K562 (cell line): ENCODE results near the gene ZP1. TPM values are rescaled to one million over a fixed set of nuclear protein-coding genes. Genes with fewer than 3 reads are reported as not detected.
A peak's percentile ranks its signal among the peaks of the same experiment; 100 is the strongest.

ENCODE experiments used
- CBFB ChIP-seq: sonication (generic); formaldehyde crosslinking; IDR thresholded peaks from 2 replicates; pipeline ENCODE4 v1.4.0; 2020; ENCODE audit warnings: mild to moderate bottlenecking, missing genetic modification reagents
- DMBX1 ChIP-seq: fragments of 250-450 bp; sonication (Bioruptor Pico); IDR thresholded peaks from 2 replicates; pipeline ENCODE4 v1.8.0; 2022; ENCODE audit warnings: inconsistent platforms, mild to moderate bottlenecking, moderate library complexity, borderline replicate concordance
- KDM2B ChIP-seq: fragments of 250-450 bp; sonication (Bioruptor Pico); IDR thresholded peaks from 2 replicates; pipeline ENCODE4 v1.8.0; 2021; ENCODE audit warnings: mild to moderate bottlenecking, moderate library complexity
- MCM3 ChIP-seq: fragments of 450-650 bp; IDR thresholded peaks from 2 replicates; pipeline ENCODE4 v1.6.1; 2016
- MCM7 ChIP-seq, 2 experiments: fragments of 450-650 bp; IDR thresholded peaks; 2 replicates each; pipeline ENCODE4 v1.6.1; 2016 to 2018
- MEIS2 ChIP-seq: fragments of 450-650 bp; IDR thresholded peaks from 2 replicates; pipeline ENCODE4 v1.6.1; 2014; ENCODE audit warnings: mild to moderate bottlenecking; ENCODE audit not compliant: partially characterized antibody
- PHTF2 ChIP-seq: fragments of 250-450 bp; sonication (Bioruptor Pico); IDR thresholded peaks from 2 replicates; pipeline ENCODE4 v1.5.0; 2021; ENCODE audit warnings: mild to moderate bottlenecking
- SLC30A9 ChIP-seq: fragments of 250-450 bp; sonication (Bioruptor Pico); IDR thresholded peaks from 2 replicates; pipeline ENCODE4 v1.8.0; 2022; ENCODE audit warnings: mild to moderate bottlenecking, moderate library complexity
- WHSC1 ChIP-seq: IDR thresholded peaks from one replicate; pipeline ENCODE4 v1.6.1; 2012; ENCODE audit warnings: low read length, control low read depth, inconsistent platforms
- ZBTB17 ChIP-seq: fragments of 450-650 bp; formaldehyde crosslinking; IDR thresholded peaks from 2 replicates; pipeline ENCODE4 v1.4.0; 2020; ENCODE audit warnings: mild to moderate bottlenecking
- polyA plus RNA-seq, 8 experiments: library from polyadenylated mRNA; depleted of rRNA in 4 of 8; stranded (reverse) in 5 of 8; unstranded in 3 of 8; fragments of >200 nt; fragmentation: Nextera tagmentation in 2 of 8; fragmentation: Illumina TruSeq in 1 of 8; extraction: Ambion mirVana in 2 of 8; extraction: Trizol in 1 of 8; gene quantifications; 2 replicates each; pipeline versions ENCODE4 v1.2.1 to v1.2.3, GENCODE V29; 2011 to 2014; ENCODE audit warnings: inconsistent platforms in 1 of 8, missing spikeins in 1 of 8
- total RNA-seq, 7 experiments: library from RNA; depleted of rRNA in 6 of 7; stranded (reverse); fragments of >200 nt in 6 of 7; fragmentation: Illumina TruSeq in 2 of 7; extraction: Trizol in 2 of 7; gene quantifications; 2 replicates each; pipeline versions ENCODE4 v1.2.1 to v1.2.3, GENCODE V29; 2011 to 2021; ENCODE audit warnings: low replicate concordance in 1 of 7
- TF ChIP-seq, protein P1 (sequence below): fragments of 200-800 bp; sonication (Bioruptor generic); IDR thresholded peaks from 2 replicates; pipeline ENCODE4 v1.6.1; 2017; ENCODE audit warnings: missing genetic modification characterization, missing compliant biosample characterization
- TF ChIP-seq, protein P2 (sequence below), 2 experiments: IDR thresholded peaks in 1 of 2; conservative IDR thresholded peaks in 1 of 2; 2 replicates each; pipeline ENCODE4 v1.6.1; 2016; ENCODE audit warnings: low read depth in 2 of 2, mild to moderate bottlenecking in 1 of 2, missing compliant biosample characterization in 1 of 2, missing genetic modification characterization in 1 of 2, moderate library complexity in 1 of 2
- TF ChIP-seq, protein P3 (sequence below), 2 experiments: fragments of 450-650 bp; IDR thresholded peaks; 2 replicates each; pipeline ENCODE4 v1.6.1; 2016; ENCODE audit warnings: mild to moderate bottlenecking in 2 of 2, borderline replicate concordance in 1 of 2, low read depth in 1 of 2, moderate library complexity in 1 of 2

Gene ZP1
- total and polyA plus RNA-seq, 9 of the 15 experiments (the other 6 are each of a cell fraction or from before 2014, with no cell fraction given), result 0.11 to 0.15 TPM; not detected in 7

DNA sequence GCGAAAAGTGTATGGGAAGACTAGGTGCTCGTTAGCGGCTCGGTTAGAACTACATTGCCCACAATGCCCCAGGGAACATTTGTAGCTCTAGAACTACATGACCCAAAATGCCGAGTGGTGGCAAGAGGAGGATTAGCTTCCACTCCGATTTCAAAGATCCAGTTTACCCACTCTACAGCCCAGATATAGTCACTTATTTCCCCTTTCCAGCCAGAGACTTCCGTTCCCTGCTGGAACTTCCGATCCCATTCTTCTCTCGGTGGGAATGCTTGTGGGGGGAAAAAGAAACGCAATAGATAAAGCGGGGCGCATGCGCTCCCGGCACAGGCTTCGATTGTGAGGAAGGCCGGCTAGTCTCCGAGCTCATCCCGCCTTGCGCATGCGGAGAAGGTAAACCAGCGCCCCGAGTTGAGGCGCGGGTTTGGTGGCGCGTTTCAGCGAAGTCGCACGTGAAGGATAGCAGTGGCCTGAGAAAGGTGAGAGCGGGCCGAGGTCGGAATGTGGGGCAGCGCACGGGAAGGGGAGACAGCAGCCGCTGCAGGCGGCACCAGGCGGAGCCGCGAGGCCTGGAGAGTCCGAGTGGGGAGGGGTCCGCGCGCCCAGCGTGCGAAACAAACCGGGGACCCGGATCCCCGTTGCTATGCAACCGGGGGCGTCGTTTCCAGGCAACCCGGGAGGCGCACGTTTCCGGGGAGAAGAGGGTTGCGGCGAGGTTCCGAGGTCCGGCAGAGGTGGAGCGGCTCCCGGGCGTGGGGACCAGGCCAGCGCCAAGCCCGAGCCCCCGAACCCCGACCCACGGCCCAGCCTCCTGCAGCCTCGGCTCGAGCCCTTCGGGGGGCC lies 46.7 kb downstream of the ZP1 start, which contains the start of gene TMEM109 (continued):
- TF ChIP-seq CBFB (peak; percentile 19; the same call in 1 of the 2 replicates), PHTF2 (CRISPR knock-in tag) (no peak), KDM2B (no peak), WHSC1 (no peak), SLC30A9 (no peak), MCM3 (no peak), ZBTB17 (peak; percentile 75; the same call in 1 of the 2 replicates), MCM7 (IDR thresholded peaks at IDR 0.05) (no peak), MEIS2 (peak; percentile 88), DMBX1 (no peak; the same call in 1 of the 2 replicates)
- TF ChIP-seq, protein P1, sequence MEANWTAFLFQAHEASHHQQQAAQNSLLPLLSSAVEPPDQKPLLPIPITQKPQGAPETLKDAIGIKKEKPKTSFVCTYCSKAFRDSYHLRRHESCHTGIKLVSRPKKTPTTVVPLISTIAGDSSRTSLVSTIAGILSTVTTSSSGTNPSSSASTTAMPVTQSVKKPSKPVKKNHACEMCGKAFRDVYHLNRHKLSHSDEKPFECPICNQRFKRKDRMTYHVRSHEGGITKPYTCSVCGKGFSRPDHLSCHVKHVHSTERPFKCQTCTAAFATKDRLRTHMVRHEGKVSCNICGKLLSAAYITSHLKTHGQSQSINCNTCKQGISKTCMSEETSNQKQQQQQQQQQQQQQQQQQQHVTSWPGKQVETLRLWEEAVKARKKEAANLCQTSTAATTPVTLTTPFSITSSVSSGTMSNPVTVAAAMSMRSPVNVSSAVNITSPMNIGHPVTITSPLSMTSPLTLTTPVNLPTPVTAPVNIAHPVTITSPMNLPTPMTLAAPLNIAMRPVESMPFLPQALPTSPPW (CRISPR knock-in tag), result no peak
- TF ChIP-seq, protein P2, sequence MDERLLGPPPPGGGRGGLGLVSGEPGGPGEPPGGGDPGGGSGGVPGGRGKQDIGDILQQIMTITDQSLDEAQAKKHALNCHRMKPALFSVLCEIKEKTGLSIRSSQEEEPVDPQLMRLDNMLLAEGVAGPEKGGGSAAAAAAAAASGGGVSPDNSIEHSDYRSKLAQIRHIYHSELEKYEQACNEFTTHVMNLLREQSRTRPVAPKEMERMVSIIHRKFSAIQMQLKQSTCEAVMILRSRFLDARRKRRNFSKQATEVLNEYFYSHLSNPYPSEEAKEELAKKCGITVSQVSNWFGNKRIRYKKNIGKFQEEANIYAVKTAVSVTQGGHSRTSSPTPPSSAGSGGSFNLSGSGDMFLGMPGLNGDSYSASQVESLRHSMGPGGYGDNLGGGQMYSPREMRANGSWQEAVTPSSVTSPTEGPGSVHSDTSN (CRISPR knock-in tag; IDR thresholded peaks at IDR 0.05; ENCODE audit: low read depth), result no peak
- TF ChIP-seq, protein P2 (tag; conservative IDR thresholded peaks at IDR 0.05; ENCODE audit: low read depth), result no peak
- TF ChIP-seq, protein P3, sequence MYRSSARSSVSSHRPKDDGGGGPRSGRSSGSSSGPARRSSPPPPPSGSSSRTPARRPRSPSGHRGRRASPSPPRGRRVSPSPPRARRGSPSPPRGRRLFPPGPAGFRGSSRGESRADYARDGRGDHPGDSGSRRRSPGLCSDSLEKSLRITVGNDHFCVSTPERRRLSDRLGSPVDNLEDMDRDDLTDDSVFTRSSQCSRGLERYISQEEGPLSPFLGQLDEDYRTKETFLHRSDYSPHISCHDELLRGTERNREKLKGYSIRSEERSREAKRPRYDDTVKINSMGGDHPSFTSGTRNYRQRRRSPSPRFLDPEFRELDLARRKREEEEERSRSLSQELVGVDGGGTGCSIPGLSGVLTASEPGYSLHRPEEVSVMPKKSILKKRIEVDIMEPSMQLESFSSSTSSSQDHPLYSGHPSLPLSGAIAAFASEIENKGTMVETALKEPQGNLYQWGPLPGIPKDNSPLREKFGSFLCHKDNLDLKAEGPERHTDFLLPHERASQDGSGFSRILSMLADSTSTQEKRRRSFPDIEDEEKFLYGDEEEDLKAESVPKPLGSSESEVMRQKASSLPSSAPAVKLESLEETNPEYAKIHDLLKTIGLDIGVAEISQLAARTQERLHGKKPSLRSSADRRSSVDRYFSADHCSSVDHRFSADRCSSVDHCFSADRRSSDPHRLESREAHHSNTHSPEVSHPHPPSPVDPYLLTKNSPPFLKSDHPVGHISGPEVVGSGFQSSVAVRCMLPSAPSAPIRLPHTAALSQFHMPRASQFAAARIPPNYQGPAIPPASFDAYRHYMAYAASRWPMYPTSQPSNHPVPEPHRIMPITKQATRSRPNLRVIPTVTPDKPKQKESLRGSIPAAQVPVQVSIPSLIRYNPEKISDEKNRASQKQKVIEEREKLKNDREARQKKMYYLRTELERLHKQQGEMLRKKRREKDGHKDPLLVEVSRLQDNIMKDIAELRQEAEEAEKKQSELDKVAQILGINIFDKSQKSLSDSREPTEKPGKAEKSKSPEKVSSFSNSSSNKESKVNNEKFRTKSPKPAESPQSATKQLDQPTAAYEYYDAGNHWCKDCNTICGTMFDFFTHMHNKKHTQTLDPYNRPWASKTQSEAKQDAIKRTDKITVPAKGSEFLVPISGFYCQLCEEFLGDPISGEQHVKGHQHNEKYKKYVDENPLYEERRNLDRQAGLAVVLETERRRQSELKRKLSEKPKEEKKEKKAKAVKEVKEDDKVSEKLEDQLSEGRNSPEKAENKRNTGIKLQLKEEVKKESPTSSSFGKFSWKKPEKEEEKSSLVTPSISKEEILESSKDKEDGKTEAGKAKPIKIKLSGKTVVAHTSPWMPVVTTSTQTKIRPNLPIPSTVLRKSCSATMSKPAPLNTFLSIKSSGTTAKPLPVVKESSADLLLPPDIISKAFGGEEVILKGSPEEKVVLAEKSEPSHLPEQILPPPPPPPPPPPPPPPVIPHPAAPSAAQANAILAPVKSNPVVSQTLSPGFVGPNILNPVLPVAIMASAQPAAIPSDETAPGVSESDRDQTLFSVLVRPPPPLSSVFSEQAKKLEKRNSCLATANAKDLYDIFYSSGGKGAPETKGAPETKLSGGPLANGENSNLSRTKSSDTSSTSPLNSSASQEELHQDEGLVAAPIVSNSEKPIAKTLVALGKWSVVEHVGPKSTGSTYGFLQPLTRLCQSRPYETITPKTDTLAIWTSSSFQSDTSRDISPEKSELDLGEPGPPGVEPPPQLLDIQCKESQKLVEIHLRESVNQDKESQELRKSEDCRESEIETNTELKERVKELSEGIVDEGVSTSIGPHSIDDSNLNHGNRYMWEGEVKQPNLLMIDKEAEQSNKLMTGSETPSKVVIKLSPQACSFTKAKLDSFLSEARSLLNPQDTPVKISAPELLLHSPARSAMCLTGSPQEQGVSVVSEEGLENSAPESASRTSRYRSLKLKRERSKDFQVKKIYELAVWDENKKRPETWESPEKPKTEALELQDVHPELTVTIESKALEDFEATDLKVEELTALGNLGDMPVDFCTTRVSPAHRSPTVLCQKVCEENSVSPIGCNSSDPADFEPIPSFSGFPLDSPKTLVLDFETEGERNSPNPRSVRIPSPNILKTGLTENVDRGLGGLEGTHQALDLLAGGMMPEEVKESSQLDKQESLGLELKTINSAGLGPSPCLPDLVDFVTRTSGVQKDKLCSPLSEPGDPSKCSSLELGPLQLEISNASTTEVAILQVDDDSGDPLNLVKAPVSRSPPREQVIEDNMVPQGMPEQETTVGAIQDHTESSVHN (IDR thresholded peaks at IDR 0.05; ENCODE audit: borderline replicate concordance in 1 of 2, low read depth in 1 of 2), result no peak
